Prostate gland (tissue), 2 donors: ENCODE measurements around the gene RMDN3.

Experiments
- CTCF ChIP-seq, 4 experiments: fragments of 200-600 bp in 2 of 4; fragments of 450-650 bp in 2 of 4; sonication (generic) in 2 of 4; IDR thresholded peaks; 1 replicate in 3 of 4; 2 replicates in 1 of 4; pipeline ENCODE4 v1.5.1; 2016 to 2019; ENCODE audit warnings: antibody characterized with exemption in 4 of 4, mild to moderate bottlenecking in 2 of 4, moderate library complexity in 2 of 4
- POLR2A ChIP-seq: fragments of 450-650 bp; IDR thresholded peaks from one replicate; pipeline ENCODE4 v1.6.1; 2016; ENCODE audit warnings: antibody characterized with exemption, mild to moderate bottlenecking
- POLR2AphosphoS5 ChIP-seq: sonication (generic); formaldehyde crosslinking; IDR thresholded peaks from one replicate; pipeline ENCODE4 v1.6.1; 2017; ENCODE audit warnings: antibody characterized with exemption

GRCh38 chr15:40723919-40724318 is 31.1 kb downstream of the RMDN3 start:
- TF ChIP-seq POLR2AphosphoS5 (no peak), CTCF (IDR thresholded peaks at IDR 0.05) (no peak), POLR2A (no peak)
